Embryonic facial prominence (tissue), 1 donor: ENCODE data around the gene PTPN1.
"Not testable (repeated sequence)": the region's sequence is repeated elsewhere in the genome, so short reads cannot be mapped to it uniquely, and the experiment has no call there.

Source experiments
- DNase-seq: peaks from one replicate; pipeline ENCODE4 v3.0.0-alpha.2; 2016; ENCODE audit errors: extremely low spot score

Gene PTPN1

GRCh38 chr20:50481741-50482140, 28.4 kb upstream of the PTPN1 start:
- no peak for DNase-seq

- no peak for DNase-seq
Measured at GRCh38 chr20:50482396-50482981, 27.7 kb upstream of the PTPN1 start.

- DNase-seq: no peak
Measured at GRCh38 chr20:50484271-50484976, 25.8 kb upstream of the PTPN1 start.

GRCh38 chr20:50487397-50487796, 22.8 kb upstream of the PTPN1 start:
- no peak for DNase-seq

- no peak for DNase-seq
Measured at GRCh38 chr20:50488236-50488806, 21.9 kb upstream of the PTPN1 start.

- no peak for DNase-seq
Measured at GRCh38 chr20:50491168-50491567, 19.0 kb upstream of the PTPN1 start.

- no peak for DNase-seq
Measured at GRCh38 chr20:50491926-50492634, 18.1 kb upstream of the PTPN1 start.

GRCh38 chr20:50493881-50494253, 16.3 kb upstream of the PTPN1 start:
- no peak for DNase-seq

- no peak for DNase-seq
Measured at GRCh38 chr20:50494428-50494827, 15.8 kb upstream of the PTPN1 start.

GRCh38 chr20:50496773-50497385, 13.3 kb upstream of the PTPN1 start:
- no peak for DNase-seq

GRCh38 chr20:50498071-50498776, 12.0 kb upstream of the PTPN1 start:
- no peak for DNase-seq

- no peak for DNase-seq
Measured at GRCh38 chr20:50499938-50500337, 10.2 kb upstream of the PTPN1 start.

- DNase-seq: no peak
Measured at GRCh38 chr20:50501972-50502745, 8.0 kb upstream of the PTPN1 start.

GRCh38 chr20:50504231-50504823, 5.9 kb upstream of the PTPN1 start:
- no peak for DNase-seq

- DNase-seq: no peak
Measured at GRCh38 chr20:50506270-50506579, 4.0 kb upstream of the PTPN1 start.

GRCh38 chr20:50507745-50508144, 2.4 kb upstream of the PTPN1 start:
- not testable (repeated sequence) for DNase-seq

- no peak for DNase-seq
Measured at GRCh38 chr20:50508171-50508755, 1.9 kb upstream of the PTPN1 start.

- DNase-seq: no peak
Measured at GRCh38 chr20:50510706-50511542, 741 bp downstream of the PTPN1 start.

GRCh38 chr20:50512323-50512722, 2.1 kb downstream of the PTPN1 start:
- DNase-seq: no peak
